ENCODE measurements around the gene RPL31.

The RPL31 gene

GRCh38 chr2:101001691-101002561 is at the start of gene RPL31:
Gene RPL31 (plus strand): TSS chr2:101002289. CDS start chr2:101002702, 413 bp downstream.
- peak; percentile 99 for DNase-seq (ENCODE audit: low spot score)

GRCh38 chr2:100952512-100952911 is 49.6 kb upstream of the RPL31 start:
- DNase-seq (ENCODE audit: low spot score) = no peak

DNA sequence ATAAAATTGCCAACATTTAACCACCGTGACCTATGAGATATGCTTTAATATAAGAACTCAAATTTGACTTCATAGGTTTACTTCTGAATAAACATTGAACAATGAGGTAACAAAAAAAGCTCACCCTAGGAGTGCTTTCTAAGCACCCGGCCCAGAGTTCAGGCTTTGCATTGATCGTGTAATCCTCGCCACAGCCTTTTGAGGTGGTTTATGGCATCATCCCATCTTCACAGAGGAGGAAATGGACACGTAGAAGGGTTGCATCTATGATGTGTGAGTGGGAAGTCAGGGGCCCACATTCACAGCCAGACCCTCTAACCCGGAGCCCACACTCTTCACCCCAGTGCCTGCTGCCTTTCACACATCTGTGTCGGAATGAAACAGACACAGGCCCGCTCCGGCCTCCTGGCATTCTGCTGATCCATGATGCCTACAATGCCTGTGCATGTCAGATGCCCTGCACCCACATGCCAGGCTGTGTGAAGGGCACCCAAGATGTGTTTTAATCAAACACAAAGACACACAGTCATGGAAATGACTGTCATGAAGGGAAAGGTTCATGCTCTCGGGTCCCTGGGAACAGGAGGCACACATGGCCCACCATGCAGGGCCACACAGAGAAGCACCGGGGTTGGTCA is 48.6 kb upstream of the RPL31 start:
- DNase-seq (ENCODE audit: low spot score) = no peak

DNA sequence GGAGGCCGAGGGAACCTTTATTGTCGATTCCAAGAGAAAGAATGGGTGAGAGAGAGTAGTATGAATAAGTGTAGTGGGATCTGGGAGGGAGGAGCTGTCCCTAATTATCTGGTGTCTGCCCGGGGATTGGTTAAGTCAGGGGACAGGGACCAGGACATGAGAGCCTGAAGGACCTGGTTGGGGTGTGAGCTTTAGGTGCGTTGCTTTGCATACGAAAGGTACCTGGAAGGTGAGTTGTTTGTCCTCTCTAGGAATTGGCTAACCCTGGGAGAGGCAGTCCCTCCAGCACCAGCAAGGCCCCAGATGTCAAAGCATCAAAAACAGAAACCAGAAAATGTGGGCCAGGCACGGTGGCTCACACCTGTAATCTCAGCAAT is 48.1 kb upstream of the RPL31 start:
- peak; percentile 26 for DNase-seq (ENCODE audit: low spot score)

- no peak for DNase-seq (ENCODE audit: low spot score)
Measured at GRCh38 chr2:100955226-100955625, 46.9 kb upstream of the RPL31 start.

- no peak for DNase-seq (ENCODE audit: low spot score)
Measured at GRCh38 chr2:100956081-100956480, 46.0 kb upstream of the RPL31 start.

DNA sequence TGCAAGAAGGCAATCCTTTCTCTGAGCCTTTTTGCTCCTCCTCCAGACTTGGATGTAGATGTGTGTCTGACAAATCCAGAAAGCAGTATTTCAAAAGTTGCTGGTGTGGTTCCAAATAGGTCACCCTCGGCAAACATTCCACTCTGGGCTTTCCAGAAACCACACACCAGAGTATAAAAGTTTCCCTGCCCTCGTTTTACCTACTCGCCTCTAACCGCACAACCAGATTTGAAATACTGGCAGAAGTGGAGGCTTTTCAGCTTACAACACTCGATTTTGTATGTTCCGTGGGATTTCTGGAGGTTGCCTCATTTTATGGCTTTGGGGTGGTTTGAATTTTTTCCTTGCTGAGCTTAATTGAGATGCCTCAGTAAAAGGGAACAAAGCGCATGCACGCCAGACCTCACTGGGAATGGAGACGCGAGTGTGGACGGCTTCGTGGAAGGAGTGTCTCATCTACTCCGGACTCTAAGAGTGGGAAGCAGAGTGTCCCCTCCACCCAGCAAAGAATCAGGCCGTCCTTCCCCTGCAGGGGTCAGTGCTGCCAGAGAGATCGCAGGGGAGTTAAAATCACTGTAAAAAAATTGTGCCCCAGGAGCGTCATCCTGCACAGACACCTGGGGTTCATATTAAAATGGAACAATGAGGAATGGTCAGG is 44.0 kb upstream of the RPL31 start:
- DNase-seq (ENCODE audit: low spot score) = no peak

DNA sequence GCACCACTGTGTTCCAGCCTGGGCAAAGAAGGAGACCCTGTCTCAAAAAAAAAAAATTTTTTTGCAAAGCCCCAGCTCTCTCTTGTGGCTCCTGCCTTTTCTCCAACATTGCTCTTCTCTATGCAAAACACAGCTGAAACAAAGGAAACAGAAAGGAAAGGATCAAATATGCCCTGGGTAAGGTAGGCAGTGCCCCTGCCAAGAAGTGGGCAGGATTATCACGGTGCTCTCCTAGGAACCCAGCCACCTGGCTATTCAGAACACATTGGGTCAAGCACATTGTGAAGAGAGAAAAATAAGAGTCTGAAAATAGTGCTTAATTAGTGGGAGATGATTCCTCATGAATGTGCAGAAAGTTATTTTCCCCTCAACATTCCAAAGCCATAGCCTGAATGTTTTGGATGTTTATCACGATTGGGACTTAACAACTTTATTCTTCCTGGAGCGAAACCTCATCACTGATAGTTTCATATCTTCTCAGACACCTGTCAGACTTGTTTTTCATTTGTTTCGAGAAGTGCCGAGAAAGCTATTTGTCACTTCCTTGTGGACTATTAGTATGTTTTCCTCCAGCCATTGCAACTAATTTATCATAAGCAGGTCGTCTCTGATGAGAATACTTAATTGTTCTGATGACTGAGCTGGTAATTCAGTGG is 42.7 kb upstream of the RPL31 start:
- DNase-seq (ENCODE audit: low spot score) = no peak

GRCh38 chr2:100960688-100961087 is 41.4 kb upstream of the RPL31 start:
- DNase-seq (ENCODE audit: low spot score) = no peak

- DNase-seq (ENCODE audit: low spot score) = no peak
Measured at GRCh38 chr2:100962366-100963025, 39.6 kb upstream of the RPL31 start.

DNA sequence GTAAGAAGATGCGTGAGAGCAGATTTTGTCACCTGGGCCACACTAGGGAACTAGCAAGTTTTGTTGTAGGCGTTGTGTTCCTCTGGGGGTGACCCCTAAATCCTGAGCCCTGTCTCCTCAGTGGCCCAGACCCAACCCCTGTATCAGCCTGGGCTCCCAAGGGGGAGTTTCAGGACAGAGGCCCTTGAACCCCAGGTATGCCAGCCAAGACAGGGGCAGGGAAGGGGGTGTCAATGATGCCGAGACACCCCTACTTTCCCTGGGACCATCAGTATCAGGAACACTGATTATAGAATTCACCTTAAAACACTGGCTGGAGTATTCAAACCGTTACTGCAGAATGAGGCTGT is 39.1 kb upstream of the RPL31 start:
- no peak for DNase-seq (ENCODE audit: low spot score)

DNA sequence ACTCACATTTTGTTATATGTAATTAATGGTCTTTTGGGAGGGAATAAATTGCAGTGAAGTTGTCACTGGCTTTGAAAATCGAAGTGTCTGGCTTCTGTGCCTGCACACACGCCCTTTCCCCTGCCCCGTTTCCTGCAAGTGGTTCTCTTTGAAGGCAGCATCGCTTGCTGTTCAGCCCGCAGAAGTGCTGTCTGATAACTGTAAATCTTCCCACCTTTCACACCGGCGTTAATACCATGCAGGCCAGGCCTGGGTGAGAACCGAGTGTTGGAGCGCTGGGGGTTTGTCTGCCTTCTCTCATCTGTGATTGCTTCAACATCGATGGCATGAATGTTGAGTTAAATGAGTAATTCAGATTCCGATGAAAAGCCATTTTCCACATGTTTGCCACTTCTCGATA is 37.9 kb upstream of the RPL31 start:
- DNase-seq (ENCODE audit: low spot score) = no peak

- DNase-seq (ENCODE audit: low spot score) = no peak
Measured at GRCh38 chr2:100964681-100965169, 37.4 kb upstream of the RPL31 start.

DNA sequence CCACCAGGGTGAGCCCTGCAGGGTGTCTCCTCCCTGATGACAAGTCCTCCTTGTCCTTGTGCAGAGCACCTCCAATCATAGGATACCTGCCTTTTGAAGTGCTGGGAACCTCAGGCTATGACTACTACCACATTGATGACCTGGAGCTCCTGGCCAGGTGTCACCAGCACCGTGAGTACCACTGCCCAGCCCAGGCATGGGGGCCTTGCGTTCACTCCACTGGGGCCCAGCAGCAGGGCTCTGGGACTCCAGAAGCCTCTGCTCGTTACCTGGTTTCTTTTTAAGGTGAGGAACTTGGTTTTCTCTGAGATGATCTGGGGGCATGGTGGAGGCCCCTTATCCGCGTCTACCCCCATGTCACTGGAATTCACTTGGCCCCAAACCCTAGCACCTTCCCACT is 36.5 kb upstream of the RPL31 start:
- no peak for DNase-seq (ENCODE audit: low spot score)

DNA sequence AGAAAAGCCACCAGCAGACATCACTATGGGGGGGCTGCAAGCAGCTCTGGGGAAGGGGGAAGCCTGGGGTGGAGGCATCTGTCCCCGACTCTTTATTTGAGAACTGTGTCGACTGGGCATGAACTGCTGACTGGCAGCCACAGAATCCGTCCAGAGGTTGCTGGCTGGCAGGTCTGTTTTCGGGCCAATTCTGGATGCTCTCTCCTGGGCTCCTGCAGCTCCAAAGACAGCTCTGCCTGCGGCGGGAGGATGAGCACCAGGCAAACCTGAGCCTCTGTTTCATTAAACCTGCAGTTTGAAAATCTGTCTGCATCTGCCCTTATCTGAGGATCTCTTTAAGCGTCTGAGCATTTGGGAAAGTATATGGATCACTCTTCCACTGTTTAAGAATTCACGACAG is 34.4 kb upstream of the RPL31 start:
- DNase-seq (ENCODE audit: low spot score) = no peak

GRCh38 chr2:100968146-100969145 is 33.6 kb upstream of the RPL31 start:
- no peak for DNase-seq (ENCODE audit: low spot score)

- no peak for DNase-seq (ENCODE audit: low spot score)
Measured at GRCh38 chr2:100969998-100970397, 32.1 kb upstream of the RPL31 start.

GRCh38 chr2:100971221-100971620 is 30.9 kb upstream of the RPL31 start:
- no peak for DNase-seq (ENCODE audit: low spot score)

DNA sequence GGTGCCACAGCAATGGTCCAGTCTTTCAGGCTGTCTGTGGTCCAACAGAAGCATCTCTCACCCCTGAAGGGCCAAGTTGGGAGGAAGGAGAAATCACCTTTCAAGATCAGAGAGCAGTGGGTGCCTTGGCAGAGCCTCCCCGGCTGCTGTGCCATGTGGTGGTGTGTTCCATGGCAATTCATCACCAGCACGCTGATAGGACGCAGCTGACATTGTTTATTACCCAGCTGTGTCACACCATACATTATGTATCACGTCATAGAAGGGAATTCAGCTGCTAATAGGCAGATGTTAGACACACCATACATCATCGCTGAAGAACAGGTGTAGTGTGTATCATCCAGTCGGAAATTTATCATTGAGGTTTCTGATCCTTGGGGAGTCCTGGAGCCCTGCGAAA is 29.6 kb upstream of the RPL31 start:
- DNase-seq (ENCODE audit: low spot score) = no peak

- DNase-seq (ENCODE audit: low spot score) = no peak
Measured at GRCh38 chr2:100974712-100975520, 27.2 kb upstream of the RPL31 start.

All from iPS-NIHi11 (cell line).